C1 segment of cervical spinal cord (tissue), 14 donors: Measurements from ENCODE around the gene ARHGAP26.
"Not testable (repeated sequence)": the region's sequence is repeated elsewhere in the genome, so short reads cannot be mapped to it uniquely, and the experiment has no call there.

ENCODE experiments used
- DNase-seq, 14 donors: peaks; one replicate each; lab custom pipeline; 2025; lab: John Stamatoyannopoulos, UW

Gene ARHGAP26

DNA sequence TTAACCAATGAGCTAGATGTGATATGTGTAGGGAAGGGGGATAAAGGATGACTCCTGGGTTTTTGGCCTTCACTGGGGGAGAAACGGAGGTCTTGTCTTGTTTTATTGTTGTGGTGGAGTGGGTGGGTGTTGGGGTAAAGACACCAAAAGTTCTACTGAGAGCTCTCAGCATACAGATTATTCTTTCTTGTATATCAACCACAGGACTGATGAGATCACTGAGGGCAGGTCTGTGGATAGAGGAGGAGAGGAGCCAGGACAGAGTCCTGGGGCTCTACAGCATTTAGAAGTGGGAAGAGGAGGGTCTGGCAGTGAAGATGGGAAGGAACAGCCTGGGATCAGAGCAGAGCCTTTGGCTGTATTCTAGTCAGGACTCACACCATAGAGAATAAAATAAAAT is 310.8 kb downstream of the ARHGAP26 start:
- DNase-seq: no peak

DNA sequence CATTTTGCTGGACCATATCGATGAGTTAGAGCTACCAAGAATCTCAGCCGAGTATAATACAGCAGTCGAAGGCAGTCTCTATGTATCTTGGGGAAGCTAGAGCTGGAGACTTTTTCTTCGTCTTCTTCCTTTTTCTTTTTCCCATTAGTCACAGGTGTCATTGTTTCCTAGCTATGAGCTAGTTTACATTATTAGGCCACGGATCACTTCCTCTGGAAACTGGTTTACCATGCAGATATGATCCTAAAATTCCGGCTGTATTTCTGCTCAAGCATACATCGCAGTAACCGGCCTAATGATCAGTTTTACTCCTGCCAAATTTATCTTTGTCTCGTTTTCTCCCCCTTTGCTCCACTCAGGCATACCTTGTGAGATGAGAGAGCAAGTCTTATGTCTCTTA is 312.8 kb downstream of the ARHGAP26 start:
- no peak for DNase-seq

DNA sequence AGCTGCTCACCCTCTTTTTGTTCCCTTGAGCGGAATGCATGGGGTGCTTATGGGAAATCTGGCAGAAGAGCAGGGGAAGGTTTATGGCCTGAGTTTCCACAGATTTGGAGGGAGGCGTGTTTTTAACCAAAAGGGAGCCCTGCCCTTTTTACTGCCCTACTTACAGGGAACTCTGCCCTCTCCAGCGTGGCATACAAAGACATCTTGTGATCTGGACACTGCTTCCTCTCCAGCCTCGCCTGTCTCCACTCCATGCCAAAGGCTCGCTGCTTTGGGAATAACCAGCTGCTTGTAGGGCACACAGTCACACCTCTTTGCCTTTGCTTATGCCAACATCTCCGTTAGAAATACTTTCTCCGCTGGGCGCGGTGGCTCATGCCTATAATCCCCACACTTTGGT is 314.2 kb downstream of the ARHGAP26 start:
- peak in 4 of 14 donors; percentile 8 to 45 (median 12) for DNase-seq

DNA sequence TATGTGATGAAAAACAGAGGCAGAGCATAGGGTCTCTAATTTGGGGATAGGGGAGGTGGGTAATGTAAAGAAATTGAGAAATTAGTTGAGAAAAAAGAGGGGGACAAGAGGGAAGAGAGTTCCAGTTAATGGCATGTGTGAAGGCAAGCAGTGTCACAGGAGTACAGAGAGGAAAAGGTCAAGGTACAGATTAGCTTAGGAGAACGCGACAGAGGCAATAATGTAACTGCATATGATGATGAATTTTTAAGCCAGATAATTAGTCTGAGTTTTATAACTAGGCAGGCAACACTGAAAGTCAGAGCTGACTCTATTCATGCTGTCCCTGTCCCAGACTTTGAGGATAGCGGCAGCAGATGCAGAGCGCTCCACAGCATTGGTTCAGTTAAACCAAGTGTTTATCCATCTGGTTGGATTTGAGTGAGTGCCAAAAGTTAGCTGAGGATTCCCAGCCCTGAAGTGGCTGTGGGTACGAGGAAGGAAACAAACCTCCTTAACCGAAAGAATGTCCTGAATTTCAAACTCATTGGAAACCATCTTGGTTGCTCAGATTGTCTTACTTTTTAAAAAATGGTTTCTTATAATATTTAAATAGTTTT is 315.2 kb downstream of the ARHGAP26 start:
- DNase-seq: peak in 1 of 14 donors; percentile 47

DNA sequence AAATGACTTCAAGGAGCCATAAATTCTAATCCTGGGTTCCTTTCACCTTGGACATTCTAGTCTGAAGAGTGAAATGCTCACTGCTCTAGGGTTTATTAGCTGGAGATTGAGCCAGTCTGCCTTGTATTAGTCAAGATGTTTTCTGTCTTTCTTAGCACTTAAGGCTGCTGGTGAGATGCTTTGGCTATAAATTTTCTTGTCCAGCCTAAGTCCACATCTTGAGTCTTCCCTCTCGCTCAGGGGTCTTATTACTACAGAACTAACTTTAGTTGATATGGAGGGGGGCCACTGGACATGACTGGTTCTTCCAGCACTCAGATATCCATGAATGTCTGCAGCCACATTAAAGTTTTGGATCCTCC is 316.4 kb downstream of the ARHGAP26 start:
- DNase-seq: no peak

DNA sequence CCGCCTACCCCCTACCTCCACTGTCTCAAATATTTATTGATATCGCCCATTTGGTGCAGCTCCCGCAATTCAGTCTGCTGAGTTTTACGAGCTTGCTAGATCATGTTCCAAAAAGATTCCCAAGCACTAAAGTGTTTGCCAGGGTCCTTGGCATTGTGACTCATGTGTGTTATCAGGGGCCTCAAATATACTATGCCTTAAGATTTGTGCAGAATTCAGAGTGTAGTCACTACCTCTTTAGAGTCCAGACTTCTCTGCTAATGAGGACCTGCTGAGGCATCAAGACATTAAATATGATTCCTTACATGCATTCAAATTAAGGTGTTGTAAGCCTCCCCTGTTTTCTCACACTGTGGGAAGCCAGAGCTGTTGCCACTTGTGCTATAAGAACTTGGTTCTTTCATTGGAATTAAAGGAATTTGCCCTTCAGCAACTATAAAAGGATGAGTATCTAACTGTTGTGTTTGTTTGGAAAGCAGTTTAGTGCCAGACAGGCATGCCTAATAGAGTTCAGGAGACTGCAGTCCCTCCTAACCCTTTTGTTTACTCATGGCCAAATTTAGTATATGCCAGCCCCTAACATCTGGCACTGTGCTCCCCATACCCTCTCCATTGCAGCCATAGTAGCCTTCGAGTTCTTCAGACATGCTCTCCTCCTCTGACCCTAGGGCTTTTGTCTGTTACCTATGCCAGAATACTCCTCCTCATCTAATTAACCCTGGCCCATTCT is 316.9 kb downstream of the ARHGAP26 start:
- DNase-seq: no peak

DNA sequence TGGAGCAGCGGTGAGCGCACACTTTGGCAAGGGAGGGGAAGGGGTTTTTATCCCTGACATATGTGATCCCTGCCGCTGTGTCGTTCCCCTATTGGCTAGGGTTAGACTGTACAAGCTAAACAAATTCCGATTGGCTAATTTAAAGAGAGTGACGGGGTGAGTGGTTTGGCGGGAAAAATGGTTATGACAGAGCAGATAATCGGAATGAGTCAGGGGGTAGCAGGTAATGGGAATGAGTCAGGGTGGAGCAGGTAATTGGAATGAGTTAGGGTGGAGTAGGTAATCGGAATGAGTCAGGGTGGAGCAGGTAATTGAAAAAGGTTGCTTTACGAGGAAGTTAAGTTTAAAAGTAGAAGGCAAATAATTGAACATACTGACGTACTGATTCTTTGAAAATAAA is 318.5 kb downstream of the ARHGAP26 start:
- not testable (repeated sequence) for DNase-seq

DNA sequence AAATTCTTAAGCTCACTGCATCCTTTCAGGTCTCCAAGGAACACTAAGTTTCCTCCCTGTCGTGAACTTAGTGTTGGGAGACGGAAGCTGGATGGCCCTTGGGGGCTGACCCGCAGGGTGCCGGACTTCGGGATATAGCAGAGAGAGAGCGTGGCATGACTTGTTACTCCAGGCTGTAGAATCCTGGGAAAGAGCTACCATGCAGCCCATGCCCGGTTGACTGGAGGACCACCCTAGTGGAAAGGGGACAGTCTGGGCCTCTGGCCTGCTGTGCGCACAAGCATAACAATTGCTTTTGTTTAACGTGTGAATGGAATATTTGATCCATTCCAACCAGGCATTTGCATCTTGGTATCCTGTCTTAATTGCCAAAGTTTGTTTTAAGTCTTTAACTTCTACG is 319.9 kb downstream of the ARHGAP26 start:
- not testable (repeated sequence) for DNase-seq

DNA sequence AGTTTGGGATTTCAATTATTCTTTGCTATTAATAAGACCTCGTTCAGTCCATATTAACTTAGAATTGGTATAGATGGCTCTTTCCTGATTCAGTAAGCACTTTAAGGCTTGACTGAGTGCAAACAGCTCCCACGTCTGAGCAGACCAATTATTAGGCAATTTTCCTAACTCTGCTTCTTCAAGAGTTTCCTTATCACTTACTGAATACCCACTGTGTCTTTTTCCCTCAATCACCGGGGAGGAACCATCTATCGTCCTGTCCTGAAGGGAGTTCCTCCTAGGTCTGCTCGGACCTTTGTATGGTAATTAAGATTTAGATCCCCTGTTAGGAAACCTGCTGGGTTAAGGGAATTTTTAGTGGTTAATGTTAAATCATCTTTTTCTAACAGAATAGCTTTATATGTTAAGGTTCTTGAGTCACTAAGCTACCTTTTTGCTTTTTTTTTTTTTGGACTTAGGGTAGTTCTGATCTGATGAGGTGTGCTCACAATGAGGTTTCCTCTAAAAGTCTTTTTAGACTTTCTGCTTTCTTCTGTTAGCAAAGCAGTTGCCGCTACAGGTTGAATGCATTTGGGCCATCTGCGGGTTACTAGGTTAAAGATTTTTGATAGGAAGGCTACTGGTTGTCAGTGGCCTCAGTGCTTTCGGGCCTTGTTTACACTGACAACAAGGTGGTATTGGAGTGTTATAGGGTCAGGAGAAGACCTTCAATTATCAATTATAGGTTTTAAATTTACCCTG is 322.7 kb downstream of the ARHGAP26 start:
- DNase-seq: not testable (repeated sequence)

DNA sequence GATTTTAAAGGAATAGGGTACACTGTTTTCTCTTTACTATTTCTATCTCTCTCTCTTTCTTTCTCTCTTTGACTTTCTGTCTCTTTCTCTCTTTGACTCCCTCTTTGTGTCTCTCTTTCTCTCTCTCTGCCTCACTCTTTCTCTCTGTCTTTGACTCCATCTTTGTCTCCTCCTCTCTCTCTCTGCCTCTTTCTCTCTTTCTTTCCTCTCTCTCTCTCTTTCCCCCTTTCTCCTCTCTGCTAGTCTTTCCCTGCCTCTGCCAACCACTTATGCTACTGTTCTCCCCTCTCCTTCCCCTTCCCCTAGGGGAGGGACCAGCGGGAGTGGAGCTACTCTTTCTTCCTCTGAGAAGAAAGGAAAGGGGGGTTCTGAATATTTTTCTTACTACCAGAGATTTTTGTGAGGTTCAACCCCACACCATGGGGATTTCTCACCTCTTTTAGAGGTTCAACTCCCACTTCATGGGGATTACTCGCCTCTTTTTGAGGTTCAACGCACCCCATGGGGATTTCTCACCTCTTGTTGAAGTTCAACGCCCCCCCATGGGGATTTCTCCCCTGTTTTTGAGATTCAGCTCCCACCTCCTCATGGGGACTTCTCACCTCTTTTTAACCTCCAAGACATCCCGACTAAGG is 323.4 kb downstream of the ARHGAP26 start:
- no peak for DNase-seq

DNA sequence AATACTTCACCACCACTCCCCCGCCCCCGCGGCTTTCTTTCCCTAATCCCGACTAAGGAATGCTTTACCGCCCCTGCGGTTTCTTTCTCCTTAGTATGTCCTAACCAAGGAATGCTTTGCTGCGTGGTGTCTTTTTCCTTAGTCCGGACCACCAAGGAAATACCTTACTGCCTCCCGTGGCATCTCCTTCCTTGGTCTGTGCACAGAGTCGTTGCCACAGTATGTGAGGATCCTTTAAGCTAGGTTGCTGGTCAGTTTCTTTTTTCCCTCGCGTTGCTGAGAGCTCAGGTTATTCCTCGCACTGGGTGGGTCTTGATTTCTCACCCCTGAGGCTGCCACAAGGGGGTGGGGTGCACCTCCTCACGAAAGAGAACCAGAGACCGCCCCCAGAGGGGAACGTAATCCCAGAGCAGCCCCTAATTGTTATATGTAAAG is 323.9 kb downstream of the ARHGAP26 start:
- DNase-seq: no peak

DNA sequence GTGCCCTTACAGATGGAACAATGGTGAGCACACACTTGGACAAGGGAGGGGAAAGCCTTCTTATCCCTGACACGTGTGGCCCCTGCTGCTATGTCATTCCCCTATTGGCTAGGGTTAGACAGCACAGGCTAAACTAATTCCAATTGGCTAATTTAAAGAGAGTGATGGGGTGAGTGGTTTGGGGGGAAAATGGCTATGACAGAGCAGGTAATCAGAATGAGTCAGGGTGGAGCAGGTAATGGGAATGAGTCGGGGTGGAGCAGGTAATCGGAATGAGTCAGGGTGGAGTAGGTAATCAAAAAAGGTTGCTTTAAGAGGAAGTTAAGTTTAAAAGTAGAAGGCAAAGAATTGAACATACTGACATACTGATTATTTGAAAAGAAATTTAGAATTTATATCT is 324.4 kb downstream of the ARHGAP26 start:
- DNase-seq: not testable (repeated sequence)

DNA sequence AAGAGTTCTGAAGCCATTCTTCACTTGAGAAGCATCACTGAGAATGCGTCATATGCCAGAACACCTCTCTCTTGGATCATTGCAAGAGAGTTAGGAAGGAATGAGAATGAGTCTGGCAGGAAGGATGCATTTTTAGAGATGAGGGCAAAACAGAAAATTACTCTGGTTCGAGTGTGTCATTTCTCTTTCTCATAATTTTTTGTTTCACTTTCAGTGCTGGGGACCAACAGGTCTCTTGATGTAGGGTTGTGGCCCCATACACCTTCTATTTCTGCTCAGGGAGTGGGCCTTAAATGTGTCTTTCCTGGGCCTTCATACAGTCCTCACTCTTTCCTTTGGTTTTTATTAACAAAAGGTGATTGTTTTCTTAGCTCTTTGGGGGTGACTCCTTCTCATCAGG is 330.9 kb downstream of the ARHGAP26 start:
- no peak for DNase-seq

DNA sequence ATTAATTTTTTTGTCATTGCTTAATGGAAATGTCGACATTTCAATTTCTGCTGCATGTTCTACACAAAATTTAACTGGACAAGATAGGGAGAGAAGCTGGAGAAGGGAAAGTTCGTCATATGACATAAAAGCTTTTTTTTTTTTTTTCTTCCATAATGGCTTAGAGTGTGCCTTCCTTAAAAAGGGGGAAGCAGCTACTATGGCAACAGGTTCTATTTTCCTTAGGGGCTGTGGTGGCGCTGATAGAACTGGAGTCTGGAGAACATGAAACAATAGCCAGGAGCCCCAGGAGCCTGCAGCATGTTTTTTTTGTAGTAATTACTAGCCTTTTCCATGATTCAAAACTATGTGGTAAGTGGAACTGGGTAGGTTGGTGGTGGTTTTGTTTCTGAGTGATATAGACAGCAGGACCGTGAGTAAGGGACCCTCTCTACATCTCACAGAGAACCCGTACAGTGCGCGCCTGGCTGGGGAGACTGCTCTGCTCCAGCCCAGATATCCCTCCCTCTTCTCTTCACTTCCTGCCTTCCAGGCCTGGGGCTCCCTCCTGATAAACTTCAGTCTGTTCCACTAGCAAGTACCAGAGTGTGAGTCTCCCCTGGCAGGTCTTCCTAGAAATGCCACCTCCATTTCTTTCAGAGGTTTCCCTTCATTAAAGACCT is 331.7 kb downstream of the ARHGAP26 start:
- DNase-seq: no peak

DNA sequence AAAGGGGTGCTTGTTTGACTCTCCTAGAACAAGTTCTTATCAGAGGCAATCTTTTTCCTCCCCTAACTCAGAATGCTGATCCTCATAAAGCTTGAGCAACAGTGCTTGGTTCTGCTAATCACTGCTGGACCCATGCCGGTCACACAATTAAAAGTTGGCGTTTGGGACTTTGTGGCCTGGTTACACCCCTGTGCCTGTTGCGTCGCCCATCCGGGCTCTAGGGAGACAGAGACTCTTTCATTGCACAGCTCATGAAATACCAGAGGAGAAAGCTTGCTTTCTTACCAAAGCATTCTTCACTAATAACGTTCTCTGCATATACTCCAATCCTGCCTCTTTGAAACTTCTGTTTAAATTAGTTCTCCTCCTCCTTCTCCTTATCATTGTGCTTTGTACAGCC is 332.2 kb downstream of the ARHGAP26 start:
- peak in 2 of 14 donors; percentile 4 to 14 for DNase-seq

DNA sequence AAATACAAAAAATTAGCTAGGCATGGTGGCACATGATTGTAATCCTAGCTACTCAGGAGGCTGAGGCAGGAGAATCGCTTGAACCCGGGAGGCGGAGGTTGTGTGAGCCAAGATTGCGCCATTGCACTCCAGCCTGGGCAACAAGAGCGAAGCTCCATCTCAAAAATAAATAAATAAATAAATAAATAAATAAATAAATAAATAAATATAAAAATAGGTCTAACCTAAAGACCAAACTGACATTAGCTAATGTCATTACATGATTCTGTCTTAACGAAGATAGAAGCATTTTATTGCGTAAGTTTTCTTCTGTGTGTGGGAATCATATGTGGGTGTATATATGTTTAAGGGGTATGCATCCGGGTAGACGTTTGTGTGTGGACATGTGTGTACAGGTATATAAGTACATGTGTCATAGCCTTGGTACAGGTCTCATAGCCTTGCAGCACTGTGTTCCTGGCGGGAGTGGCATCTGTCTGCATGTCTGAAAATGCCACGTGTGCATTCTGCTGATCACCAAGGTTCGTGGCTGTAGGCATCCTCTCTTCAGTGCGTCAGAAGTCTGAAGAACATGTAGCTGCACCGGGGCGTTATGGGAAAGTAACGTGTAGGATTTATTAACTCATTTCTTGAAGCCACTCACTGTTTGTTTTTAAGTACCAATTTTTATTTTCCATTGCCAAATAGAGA is 335.2 kb downstream of the ARHGAP26 start:
- DNase-seq: no peak

DNA sequence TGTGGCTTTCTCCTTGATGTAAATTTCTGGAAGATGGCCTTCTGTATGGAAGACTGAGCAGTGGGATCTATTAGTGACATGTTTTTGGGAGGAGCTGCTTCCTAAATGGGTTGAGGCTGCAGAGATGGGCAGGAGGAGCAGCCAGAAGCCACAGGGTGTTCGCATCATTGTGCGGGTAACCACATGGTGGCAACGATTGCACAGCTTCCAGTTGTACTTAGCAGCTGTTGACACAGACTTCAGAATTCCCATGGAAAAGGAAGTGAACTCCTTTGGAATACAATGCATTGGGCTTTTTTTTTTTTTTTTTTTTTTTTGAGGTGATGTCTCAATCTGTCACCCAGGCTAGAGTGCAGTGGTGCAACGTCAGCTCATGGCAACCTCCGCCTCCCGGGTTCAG is 336.0 kb downstream of the ARHGAP26 start:
- peak in 3 of 14 donors; percentile 4 to 19 (median 15) for DNase-seq

DNA sequence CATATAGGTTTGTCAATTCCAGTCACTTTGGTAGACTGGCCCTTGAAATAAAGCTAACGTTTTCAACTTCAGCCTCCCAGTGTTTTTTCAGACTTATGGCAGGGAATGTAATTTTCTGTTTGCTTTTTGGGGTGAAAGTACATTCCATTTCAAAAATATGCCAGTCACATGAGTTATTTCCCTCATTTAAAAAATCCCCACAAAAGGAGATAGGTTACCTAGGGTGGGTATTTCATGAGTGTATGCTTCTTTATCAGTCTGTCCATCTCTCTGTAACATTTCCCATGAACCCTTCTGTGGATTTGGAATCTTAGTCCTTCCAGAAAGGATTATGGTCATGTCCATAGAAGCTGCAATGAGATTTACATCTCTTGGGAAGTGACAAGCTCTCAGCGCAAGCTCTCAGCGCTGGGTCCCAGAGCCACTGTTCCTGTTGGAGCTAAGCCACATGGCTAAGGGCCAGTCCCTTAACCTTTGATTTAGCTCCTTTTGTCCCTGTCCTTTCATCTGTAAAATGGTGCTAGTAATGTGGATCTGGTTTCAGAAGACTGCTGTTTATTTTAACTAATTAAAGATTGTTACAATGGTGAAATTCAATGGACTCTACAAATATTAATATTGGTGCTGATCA is 338.4 kb downstream of the ARHGAP26 start:
- DNase-seq: peak in 3 of 14 donors; percentile 4 to 25 (median 12)

DNA sequence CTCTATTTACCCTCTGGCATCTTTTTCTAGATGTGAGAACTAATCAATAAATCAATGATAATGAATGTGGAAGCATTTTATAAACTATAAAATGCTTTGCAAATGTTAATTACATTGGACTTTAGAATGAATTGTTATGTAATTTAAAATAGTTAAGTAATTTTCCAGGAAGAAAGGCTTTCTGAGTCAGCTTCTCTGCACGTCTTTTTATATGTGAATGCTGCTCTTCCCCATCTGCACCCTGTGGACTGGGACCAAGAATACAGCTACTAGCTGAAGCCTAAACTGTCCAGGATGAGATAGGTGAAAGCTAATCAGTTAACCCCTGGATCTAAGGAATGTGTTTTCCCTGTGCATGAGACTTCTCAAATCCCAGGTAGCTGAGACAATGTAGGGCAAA is 340.4 kb downstream of the ARHGAP26 start:
- DNase-seq: peak in 1 of 14 donors; percentile 59

DNA sequence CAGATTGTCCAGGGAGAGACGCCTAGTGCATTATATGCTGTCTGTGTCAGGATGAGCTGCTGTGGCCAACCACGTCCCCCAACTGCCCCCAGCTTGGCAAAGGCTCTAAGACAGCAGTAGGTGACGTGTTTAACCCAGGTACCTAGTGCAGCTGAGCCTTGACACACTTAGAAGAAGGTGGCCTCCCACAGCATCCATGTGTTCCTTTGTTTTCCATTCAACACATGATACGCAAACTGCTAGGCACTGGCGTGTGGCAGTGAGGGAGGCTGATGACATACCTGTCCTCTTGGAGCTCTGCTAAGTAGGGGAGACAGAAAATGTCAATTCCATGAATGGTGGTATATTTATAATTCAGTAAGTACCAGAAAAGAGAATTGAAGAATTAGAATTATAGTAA is 341.6 kb downstream of the ARHGAP26 start:
- DNase-seq: no peak

DNA sequence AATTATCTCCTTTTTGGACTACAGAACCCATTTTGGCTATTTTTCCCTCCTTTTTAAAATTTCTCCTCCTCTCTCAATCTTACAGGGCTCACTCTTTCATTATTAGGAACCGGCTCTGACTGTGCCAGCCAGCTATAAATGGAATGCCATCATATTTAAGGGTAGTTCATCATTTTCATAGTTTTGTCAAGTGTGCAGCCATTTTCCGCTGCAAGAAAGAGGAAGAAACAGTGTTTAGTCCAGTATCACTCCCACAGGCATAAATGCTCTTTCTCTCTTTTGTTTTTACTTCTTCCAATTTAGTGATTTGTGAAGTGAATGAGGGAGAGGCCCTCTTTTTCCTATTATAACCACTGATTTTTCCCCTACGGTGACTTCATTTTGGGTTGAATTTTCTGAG is 343.3 kb downstream of the ARHGAP26 start:
- DNase-seq: no peak
